ENCODE results near the gene OSBP2.

Gene OSBP2

GRCh38 chr22:30884211-30885000 is 189.7 kb downstream of the OSBP2 start:
- no peak for DNase-seq

GRCh38 chr22:30885001-30885366 is 190.3 kb downstream of the OSBP2 start:
- DNase-seq = no peak

GRCh38 chr22:30885591-30885990 is 190.9 kb downstream of the OSBP2 start:
- no peak for DNase-seq

GRCh38 chr22:30887453-30887852 is 192.8 kb downstream of the OSBP2 start:
- DNase-seq = peak; percentile 46

- peak; percentile 27 for DNase-seq
These were observed 193.2 kb downstream of the OSBP2 start for GRCh38 chr22:30887861-30888260.

- peak; percentile 24 for DNase-seq
These were observed 194.8 kb downstream of the OSBP2 start for GRCh38 chr22:30889268-30889995.

- DNase-seq = peak; percentile 13
These were observed 195.4 kb downstream of the OSBP2 start for GRCh38 chr22:30889996-30890480.

GRCh38 chr22:30890686-30891442 is 196.2 kb downstream of the OSBP2 start:
- DNase-seq = peak; percentile 73

GRCh38 chr22:30891443-30891755 is 196.7 kb downstream of the OSBP2 start:
- DNase-seq = no peak

- DNase-seq = no peak
These were observed 197.1 kb downstream of the OSBP2 start for GRCh38 chr22:30891781-30892180.

- DNase-seq = peak; percentile 50
These were observed 197.6 kb downstream of the OSBP2 start for GRCh38 chr22:30892286-30892685.

GRCh38 chr22:30892731-30893221 is 198.1 kb downstream of the OSBP2 start:
- no peak for DNase-seq

- DNase-seq = peak; percentile 46
These were observed 199.0 kb downstream of the OSBP2 start for GRCh38 chr22:30893434-30894370.

- peak; percentile 51 for DNase-seq
These were observed 199.7 kb downstream of the OSBP2 start for GRCh38 chr22:30894371-30894740.

- peak; percentile 22 for DNase-seq
These were observed 208.1 kb downstream of the OSBP2 start for GRCh38 chr22:30902496-30903357.

GRCh38 chr22:30903876-30904460 is 209.3 kb downstream of the OSBP2 start:
- DNase-seq = peak; percentile 31

GRCh38 chr22:30905696-30906341 is 211.1 kb downstream of the OSBP2 start:
- DNase-seq = peak; percentile 47

- DNase-seq = peak; percentile 11
These were observed 211.7 kb downstream of the OSBP2 start for GRCh38 chr22:30906411-30906810.

GRCh38 chr22:30906946-30907345 is 212.3 kb downstream of the OSBP2 start:
- DNase-seq = peak; percentile 27

GRCh38 chr22:30908051-30908461 is 213.4 kb downstream of the OSBP2 start:
- peak; percentile 37 for DNase-seq

Measured in islet precursor cell (in vitro differentiated cells).